LNCAP (cell line): ENCODE measurements around the gene B4GALT4.

Source experiments
- CTCF ChIP-seq: fragments of 450-650 bp; IDR thresholded peaks from 2 replicates; pipeline ENCODE4 v1.5.1; 2017; ENCODE audit warnings: mild to moderate bottlenecking

B4GALT4 gene

GRCh38 chr3:119173325-119173724, 67.4 kb downstream of the B4GALT4 start, which contains the start of gene UPK1B:
Gene UPK1B (plus strand): TSS chr3:119173598. CDS start chr3:119186742, 13,144 bp downstream.
- no peak for TF ChIP-seq CTCF

GRCh38 chr3:119170821-119171220, 69.9 kb downstream of the B4GALT4 start:
- TF ChIP-seq CTCF: no peak
